T-helper 2 cell treated with Interferon-gamma antibody and Interleukin-4, amounts not matched to agents 100 ng/mL and 5 ng/mL, for 36 hours (primary cell): ENCODE data around the gene POLR1A. TPM values are rescaled to one million over a fixed set of nuclear protein-coding genes. Genes with fewer than 3 reads are reported as not detected.

Experiments used
- intact Hi-C: fragments of 100-400 bp; cut with micrococcal nuclease; formaldehyde crosslinking; loops from one replicate; pipeline ENCODE4 v1.15.1; 2023
- total RNA-seq: library from RNA; stranded (reverse); gene quantifications from 2 replicates; pipeline ENCODE4 v1.2.3, GENCODE V29; 2022

POLR1A gene
- total RNA-seq, 1 donor from 2014 or later: 47.2 TPM

DNA sequence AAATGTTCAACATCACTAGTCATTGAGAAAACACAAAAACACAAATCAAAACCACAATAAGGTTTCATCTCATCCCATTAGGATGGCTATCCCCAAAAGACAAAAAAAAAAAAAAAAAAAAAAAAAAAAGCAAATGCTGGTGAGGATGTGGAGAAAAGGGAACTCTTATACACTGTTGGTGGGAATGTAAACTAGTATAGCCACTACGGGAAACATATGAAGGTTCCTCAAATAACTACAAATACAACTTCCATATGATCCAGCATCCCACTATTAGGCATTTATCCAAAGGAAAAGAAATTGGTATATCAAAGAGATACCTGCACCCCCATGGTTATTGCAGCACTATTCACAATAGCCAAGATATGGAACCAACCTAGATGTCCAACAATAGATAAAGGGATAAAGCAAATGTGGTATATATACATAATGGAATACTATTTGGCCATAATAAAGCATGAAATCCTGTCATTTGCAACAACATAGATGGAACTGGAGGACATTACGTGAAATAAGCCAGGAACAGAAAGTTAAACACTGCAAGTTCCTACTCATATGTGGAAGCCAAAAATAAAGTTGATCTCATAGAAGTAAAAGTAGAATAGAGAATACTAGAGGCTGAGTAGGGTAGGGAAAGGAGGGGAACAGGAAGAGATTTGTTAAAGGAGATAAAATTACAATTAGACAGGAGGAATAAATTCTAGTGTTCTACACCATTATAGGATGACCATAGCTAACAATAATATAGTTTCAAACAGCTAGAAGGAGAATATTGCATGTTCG, 8.4 kb downstream of the POLR1A start:
- intact Hi-C loops: no loop called here

- intact Hi-C loops: no loop called here
Measured at GRCh38 chr2:86094229-86094628, 11.5 kb downstream of the POLR1A start.

DNA sequence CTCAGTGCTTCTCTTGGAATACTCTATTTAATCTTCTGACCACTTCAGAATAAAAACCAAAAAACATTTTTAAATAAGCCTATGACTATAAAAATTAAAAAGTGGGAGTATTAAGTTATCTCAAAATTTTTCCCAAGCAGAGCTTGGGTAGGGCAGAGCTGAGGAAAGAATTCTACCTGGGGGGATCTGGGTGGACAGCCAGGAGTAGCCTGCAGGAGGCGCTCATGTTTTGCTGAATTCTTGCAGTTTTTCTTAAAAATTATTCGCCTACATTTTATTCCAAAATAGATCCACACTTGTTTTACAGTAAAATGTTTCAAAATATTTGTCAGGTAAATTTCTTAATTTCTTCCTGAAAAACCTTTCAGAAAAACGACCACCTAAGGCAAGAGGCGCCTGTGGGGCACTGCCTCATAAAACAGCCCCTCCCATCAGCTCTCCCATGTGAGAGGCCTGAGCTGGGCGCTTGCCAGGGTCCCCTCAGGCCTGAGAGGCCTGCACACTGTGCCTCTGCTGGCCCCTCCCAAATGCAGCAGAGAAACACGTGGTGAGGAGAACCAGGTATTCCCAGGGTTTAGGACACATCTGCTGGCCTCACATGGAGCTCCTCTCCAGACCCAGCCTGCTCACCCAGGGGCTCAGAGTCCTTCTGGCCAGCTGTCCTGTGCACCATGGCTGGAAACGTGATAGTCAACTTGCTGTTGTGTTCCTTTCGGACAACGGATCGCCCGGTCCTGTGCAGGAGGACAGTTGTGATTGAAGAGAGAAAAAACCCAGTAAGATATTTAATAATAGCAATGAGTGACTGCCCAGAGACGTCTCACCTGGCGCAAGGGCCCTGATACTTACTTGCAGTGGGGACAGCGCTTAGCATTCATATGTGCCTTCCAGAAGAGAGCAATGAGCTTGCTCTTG, 17.5 kb downstream of the POLR1A start:
- intact Hi-C loops: no loop called here

DNA sequence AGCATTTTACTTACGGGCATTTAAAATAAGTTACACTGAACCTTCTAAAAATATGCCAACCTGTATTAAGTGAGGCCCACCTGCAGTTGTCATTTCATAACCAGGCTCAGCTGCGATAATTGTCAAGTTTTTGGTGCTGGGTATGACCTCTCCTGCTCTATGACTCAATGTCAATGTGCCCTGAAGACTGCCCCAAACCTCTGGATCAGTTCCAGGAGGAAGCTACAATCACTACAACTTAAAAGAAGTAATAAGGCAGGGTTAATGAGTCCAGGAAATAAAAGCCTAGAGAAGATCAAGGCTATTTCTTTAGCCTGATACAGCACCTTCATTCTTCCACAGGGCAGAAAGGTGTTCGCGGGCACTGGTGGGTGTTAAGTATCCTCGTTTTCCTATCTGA, 22.9 kb downstream of the POLR1A start:
- intact Hi-C loops: no loop called here

DNA sequence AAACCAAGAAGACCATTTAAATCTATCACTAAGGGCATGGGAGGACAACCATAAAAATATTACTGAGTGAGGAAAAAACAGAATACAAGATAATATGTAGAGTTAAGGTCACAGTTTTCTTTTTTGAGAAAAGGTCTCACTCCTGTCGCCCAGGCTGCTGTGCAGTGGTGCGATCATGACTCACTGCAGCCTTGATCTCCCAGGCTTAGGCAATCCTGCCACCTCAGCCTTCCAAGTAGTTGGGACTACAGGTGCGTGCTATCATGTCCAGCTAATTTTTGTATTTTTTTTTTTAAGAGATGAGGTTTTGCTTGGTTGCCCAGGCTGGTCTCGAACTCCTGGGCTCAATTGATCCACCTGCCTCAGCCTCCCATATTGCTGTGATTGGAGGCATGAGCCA, 24.0 kb downstream of the POLR1A start:
- intact Hi-C loops: no loop called here

- intact Hi-C loops: loop anchor here (1.0 to 10.0 kb wide), 5 partner anchors 42 to 351 kb away; partner anchors contain the start of gene ATOH8
Measured at GRCh38 chr2:86079981-86080911, 25.4 kb downstream of the POLR1A start.

- intact Hi-C loops: loop anchor here (1.0 to 10.0 kb wide), 3 partner anchors 41 to 350 kb away; partner anchors contain the start of gene ATOH8
Measured at GRCh38 chr2:86078774-86079545, 26.7 kb downstream of the POLR1A start.

DNA sequence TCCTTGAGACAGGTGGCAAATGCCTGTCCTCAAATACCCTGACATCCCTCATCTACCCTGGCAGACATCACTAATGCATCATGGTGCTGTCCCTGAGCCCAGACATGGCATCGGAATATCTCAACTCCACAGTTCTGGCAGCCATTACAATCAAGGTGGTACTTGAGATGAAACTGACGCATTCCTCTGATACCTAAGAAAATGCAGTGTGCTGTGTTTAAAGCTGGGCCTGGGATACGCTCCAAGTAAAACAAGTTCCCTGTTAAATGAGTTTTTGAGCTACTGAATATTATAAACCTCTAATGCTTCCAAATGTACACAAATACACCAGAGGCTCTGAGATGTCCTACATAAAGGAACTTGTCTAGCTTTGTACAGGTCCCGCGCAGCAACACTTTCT, 29.8 kb downstream of the POLR1A start:
- intact Hi-C loops: loop anchor here (10.0 kb wide), 1 partner anchor 321 kb away; the partner anchor contains the start of gene ATOH8

GRCh38 chr2:86074811-86075210, 30.9 kb downstream of the POLR1A start:
- intact Hi-C loops: loop anchor here (10.0 kb wide), 1 partner anchor 320 kb away; the partner anchor contains the start of gene ATOH8

GRCh38 chr2:86074256-86074655, 31.4 kb downstream of the POLR1A start:
- intact Hi-C loops: loop anchor here (10.0 kb wide), 1 partner anchor 319 kb away; the partner anchor contains the start of gene ATOH8

DNA sequence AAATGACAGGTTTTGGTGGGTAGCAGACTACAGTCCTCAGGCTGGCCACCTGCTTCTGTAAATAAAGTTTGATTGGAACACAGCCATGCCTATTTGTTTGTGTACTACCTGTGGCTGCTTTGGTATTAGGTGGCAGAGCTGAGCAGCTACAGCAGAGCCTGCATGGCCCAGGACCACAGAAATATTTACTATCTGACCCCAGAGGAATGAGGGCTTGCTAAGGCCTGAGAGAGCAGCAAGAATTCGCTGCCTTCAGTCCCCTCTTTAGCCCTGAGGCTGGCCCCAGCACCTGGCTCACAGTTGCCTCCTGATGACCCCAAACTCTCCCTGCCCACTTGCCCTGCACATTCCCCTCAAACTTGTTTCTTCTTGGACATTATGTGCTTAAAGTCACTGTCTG, 32.5 kb downstream of the POLR1A start:
- intact Hi-C loops: loop anchor here (10.0 kb wide), 1 partner anchor 318 kb away; the partner anchor contains the start of gene ATOH8

GRCh38 chr2:86072271-86072858, 33.3 kb downstream of the POLR1A start:
- intact Hi-C loops: loop anchor here (10.0 kb wide), 1 partner anchor 318 kb away; the partner anchor contains the start of gene ATOH8

- intact Hi-C loops: loop anchor here (10.0 kb wide), 1 partner anchor 316 kb away; the partner anchor contains the start of gene ATOH8
Measured at GRCh38 chr2:86070868-86071267, 34.8 kb downstream of the POLR1A start.

DNA sequence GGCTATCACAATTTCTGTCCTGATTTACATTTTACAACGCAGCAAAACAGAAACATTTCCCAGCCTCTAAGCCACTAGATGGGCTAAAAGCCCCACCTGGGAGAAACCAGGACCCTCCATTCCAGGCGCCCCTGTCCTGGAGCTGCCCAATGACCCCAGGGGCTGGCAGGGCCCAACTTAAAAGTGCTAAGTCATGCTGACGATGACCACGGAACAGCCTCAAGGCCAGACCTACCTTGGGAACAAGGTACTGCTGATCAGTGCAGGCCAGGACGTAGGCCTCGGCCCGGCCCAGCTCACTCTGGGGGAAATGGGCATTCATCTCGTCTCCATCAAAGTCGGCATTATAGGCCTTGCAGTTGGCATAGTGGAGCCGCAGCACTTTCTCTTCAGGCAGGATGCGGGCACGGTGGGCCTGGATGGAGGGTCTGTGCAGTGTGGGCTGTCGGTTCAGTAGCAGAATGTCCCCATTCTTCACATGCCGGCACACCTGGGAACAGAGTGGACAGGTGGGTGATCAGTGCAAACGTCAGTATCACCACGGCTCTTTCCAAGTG, 35.8 kb downstream of the POLR1A start:
- intact Hi-C loops: loop anchor here (10.0 kb wide), 1 partner anchor 315 kb away; the partner anchor contains the start of gene ATOH8

DNA sequence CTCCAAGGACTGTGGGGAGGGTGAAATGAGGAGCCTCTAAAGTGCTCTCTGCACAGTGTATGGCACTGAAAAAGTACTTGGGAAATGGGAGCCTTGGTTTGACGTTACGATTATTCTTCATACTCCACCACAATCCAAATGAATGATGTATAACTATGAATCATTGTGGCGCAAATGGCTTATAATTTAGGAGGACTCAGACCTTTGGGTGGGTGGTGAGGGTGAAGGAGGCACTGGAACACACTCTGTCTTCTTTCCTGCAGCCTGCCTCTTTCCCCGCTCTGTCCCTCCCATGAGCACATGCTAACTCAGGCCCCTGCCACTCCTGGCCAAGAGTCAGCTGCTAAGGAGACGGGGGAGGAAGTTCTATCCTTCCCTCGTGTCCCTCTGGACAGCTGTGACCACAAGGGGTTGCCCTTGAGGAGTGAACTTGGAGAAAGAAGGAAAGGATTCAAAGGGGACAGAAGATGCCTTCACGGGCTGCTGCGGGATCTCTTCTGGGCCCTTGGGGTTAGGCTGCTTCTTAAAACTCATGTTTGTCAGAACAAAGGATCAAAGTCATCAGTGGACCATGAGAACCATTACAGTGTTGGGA, 36.5 kb downstream of the POLR1A start:
- intact Hi-C loops: no loop called here

DNA sequence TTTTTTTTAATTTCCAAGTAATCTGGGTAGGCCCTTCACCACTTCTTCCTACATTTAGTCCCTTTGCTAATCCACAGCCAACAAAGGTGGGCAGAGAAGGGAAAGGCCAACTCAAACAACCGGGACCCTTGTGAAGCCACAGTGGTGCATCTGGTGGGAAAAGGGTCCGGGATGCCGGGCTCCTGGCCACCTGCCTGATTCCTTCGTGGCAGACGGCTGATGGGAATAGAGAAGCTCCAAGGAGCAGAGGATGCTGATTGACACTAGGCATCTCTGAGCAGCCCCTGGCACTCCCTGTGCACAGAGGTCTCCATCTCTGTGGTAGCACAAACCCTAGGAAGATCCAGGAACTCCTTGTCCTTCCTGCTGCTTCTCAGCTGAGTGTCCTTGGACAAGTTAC, 37.0 kb downstream of the POLR1A start:
- intact Hi-C loops: no loop called here

DNA sequence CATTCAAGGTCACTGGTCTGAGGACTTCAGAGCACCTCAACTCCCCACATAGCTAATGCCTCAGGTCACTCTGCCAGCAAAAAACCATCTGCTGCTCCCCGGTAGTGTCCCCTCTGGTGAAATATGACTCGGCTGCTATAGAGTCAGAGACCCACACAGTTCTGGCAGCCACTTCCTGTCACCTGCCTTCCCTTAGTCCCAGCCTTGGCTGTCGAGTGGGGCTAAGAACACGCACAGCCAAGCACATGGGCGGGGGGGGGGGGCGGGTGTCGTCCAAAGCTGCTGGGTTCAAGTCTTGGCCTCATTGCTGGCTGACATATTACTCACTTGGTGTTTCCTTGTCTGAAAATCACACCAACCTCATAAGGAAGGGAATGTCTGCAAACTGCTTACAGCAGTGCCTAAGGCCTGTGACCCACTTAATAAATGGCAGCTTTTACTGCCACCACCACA, 37.5 kb downstream of the POLR1A start:
- intact Hi-C loops: no loop called here

GRCh38 chr2:86066915-86067314, 38.8 kb downstream of the POLR1A start:
- intact Hi-C loops: no loop called here
